Keratinocyte (primary cell): ENCODE results near the gene SFSWAP. TPM values are rescaled to one million over a fixed set of nuclear protein-coding genes. Genes with fewer than 3 reads are reported as not detected.

Source experiments
- DNase-seq: peaks from one replicate; pipeline ENCODE4 v3.0.0-alpha.2; 2011; ENCODE audit warnings: low read depth, missing footprints, low spot score
- FAIRE-seq: peaks from 2 replicates; lab custom pipeline; 2011; peaks lifted over from hg19 to GRCh38; lab: Jason Lieb, UNC
- H2AFZ ChIP-seq: 2 replicates; pipeline ENCODE4 v1.6.0; 2012; ENCODE audit warnings: low read length, control low read depth, inconsistent platforms; ENCODE audit not compliant: control insufficient read depth
- H3K27ac ChIP-seq: 2 replicates; pipeline ENCODE4 v1.5.1; 2011; ENCODE audit warnings: low read length; ENCODE audit not compliant: control insufficient read depth, insufficient read depth
- H3K27me3 ChIP-seq: 3 replicates; pipeline ENCODE4 v1.6.0; 2011; ENCODE audit warnings: low read length; ENCODE audit not compliant: control insufficient read depth, insufficient read depth; ENCODE audit errors: extremely low read depth
- H3K36me3 ChIP-seq, 2 experiments: 2 replicates in 1 of 2; 3 replicates in 1 of 2; pipeline ENCODE4 v1.5.1; 2011; ENCODE audit warnings: low read length in 2 of 2, mild to moderate bottlenecking in 1 of 2; ENCODE audit not compliant: control insufficient read depth in 2 of 2, insufficient read depth in 2 of 2; ENCODE audit errors: extremely low read depth in 1 of 2
- H3K4me1 ChIP-seq: 3 replicates; pipeline ENCODE4 v1.5.1; 2011; ENCODE audit warnings: low read length; ENCODE audit not compliant: control insufficient read depth, insufficient read depth; ENCODE audit errors: extremely low read depth
- H3K4me2 ChIP-seq: 3 replicates; pipeline ENCODE4 v1.6.0; 2011; ENCODE audit warnings: low read depth, low read length; ENCODE audit not compliant: control insufficient read depth, insufficient read depth; ENCODE audit errors: extremely low read depth
- H3K4me3 ChIP-seq, 3 experiments: fragments of 200-600 bp in 1 of 3; sonication (generic) in 1 of 3; 2 replicates in 2 of 3; 3 replicates in 1 of 3; pipeline ENCODE4 v1.5.1; 2011 to 2016; ENCODE audit warnings: low read length in 3 of 3, mild to moderate bottlenecking in 3 of 3, control low read depth in 2 of 3, inconsistent platforms in 1 of 3, low read depth in 1 of 3, mixed read lengths in 1 of 3, mixed run types in 1 of 3, moderate library complexity in 1 of 3; ENCODE audit not compliant: control insufficient read depth in 2 of 3, insufficient read depth in 2 of 3; ENCODE audit errors: extremely low read depth in 1 of 3
- H3K79me2 ChIP-seq: 2 replicates; pipeline ENCODE4 v1.6.0; 2012; ENCODE audit warnings: low read length; ENCODE audit not compliant: control insufficient read depth, insufficient read depth
- H3K9ac ChIP-seq: 3 replicates; pipeline ENCODE4 v1.6.0; 2011; ENCODE audit warnings: low read length; ENCODE audit not compliant: control insufficient read depth, insufficient read depth; ENCODE audit errors: extremely low read depth
- H3K9me1 ChIP-seq: 3 replicates; pipeline ENCODE4 v1.6.0; 2011; ENCODE audit warnings: low read length; ENCODE audit not compliant: control insufficient read depth, insufficient read depth; ENCODE audit errors: extremely low read depth
- H3K9me3 ChIP-seq: 2 replicates; pipeline ENCODE4 v1.5.1; 2012; ENCODE audit warnings: low read depth, low read length; ENCODE audit not compliant: control insufficient read depth
- H4K20me1 ChIP-seq: 3 replicates; pipeline ENCODE4 v1.6.0; 2011; ENCODE audit warnings: low read length; ENCODE audit not compliant: control insufficient read depth, insufficient read depth; ENCODE audit errors: extremely low read depth
- CTCF ChIP-seq, 3 experiments: IDR thresholded peaks in 1 of 3; conservative IDR thresholded peaks in 1 of 3; optimal IDR thresholded peaks in 1 of 3; 2 replicates in 2 of 3; 3 replicates in 1 of 3; pipeline versions ENCODE3 to v1.5.1; 2011; ENCODE audit warnings: low read length in 3 of 3, mild to moderate bottlenecking in 3 of 3, moderate library complexity in 2 of 3, control low read depth in 1 of 3, inconsistent platforms in 1 of 3; ENCODE audit not compliant: insufficient read depth in 2 of 3; ENCODE audit errors: extremely low read depth in 1 of 3
- EZH2 ChIP-seq: IDR thresholded peaks from one replicate; pipeline ENCODE4 v1.6.1; 2012; ENCODE audit warnings: inconsistent platforms, mild to moderate bottlenecking, low read length, moderate library complexity
- dilution Hi-C: fragments of 300-500 bp; cut with MboI; formaldehyde crosslinking; loops from one replicate; pipeline ENCODE4 v1.7.0; 2020; ENCODE audit warnings: low sequenced_read_pairs; ENCODE audit not compliant: extremely low pct_ligation_motif_present
- polyA plus RNA-seq, 5 experiments: library from polyadenylated mRNA; depleted of rRNA in 3 of 5; stranded (reverse) in 3 of 5; stranded (forward) in 1 of 5; unstranded in 1 of 5; fragments of >200 nt; gene quantifications; 1 replicate in 1 of 5; 2 replicates in 3 of 5; 3 replicates in 1 of 5; pipeline versions ENCODE4 v1.2.1 to v1.2.3, GENCODE V29; 2011 to 2012; ENCODE audit warnings: missing spikeins in 2 of 5, low read depth in 1 of 5, low replicate concordance in 1 of 5

SFSWAP gene
- polyA plus RNA-seq, 1 donor (not counting 4 experiments of a cell fraction or from before 2014, with no cell fraction given), result 13.1 TPM

GRCh38 chr12:131695968-131696367 lies 14.9 kb upstream of the SFSWAP start:
- H3K4me1 ChIP-seq, result no peaks in the 10 kb centered on the region
- H3K27me3 ChIP-seq, result no peaks in the 10 kb centered on the region
- no peak overlapping the region for H3K9ac ChIP-seq
- H3K4me3 ChIP-seq, result no peak overlapping the region
- FAIRE-seq, result no peak
- H3K9me3 ChIP-seq, result no peaks in the 10 kb centered on the region
- H3K79me2 ChIP-seq, result no peaks in the 10 kb centered on the region
- no peak overlapping the region for H3K4me2 ChIP-seq
- H4K20me1 ChIP-seq, result no peaks in the 10 kb centered on the region
- H3K27ac ChIP-seq, result no peak overlapping the region
- no peak overlapping the region for H2AFZ ChIP-seq
- dilution Hi-C loops, result no loop called here
- H3K36me3 ChIP-seq, result no peaks in the 10 kb centered on the region
- no peak for TF ChIP-seq CTCF (optimal IDR thresholded peaks at IDR 0.05 in 1 of 3, IDR thresholded peaks at IDR 0.05 in 1 of 3, conservative IDR thresholded peaks at IDR 0.05 in 1 of 3; ENCODE audit: extremely low read depth in 1 of 3, insufficient read depth in 2 of 3, low read length in 3 of 3)
- TF ChIP-seq EZH2, result no peak
- no peaks in the 10 kb centered on the region for H3K9me1 ChIP-seq
- DNase-seq, result no peak

- Histone ChIP-seq H3K4me3 (no peak overlapping the region), H2AFZ (no peak overlapping the region), H3K79me2 (no peaks in the 10 kb centered on the region), H3K9ac (no peak overlapping the region), H3K27ac (no peak overlapping the region), H3K36me3 (no peaks in the 10 kb centered on the region), H3K9me3 (no peaks in the 10 kb centered on the region), H3K27me3 (no peaks in the 10 kb centered on the region), H3K4me2 (no peak overlapping the region), H4K20me1 (no peaks in the 10 kb centered on the region), H3K4me1 (no peaks in the 10 kb centered on the region), H3K9me1 (no peaks in the 10 kb centered on the region)
- dilution Hi-C loops, result no loop called here
- no peak for FAIRE-seq
- no peak for DNase-seq
- no peak for TF ChIP-seq CTCF (optimal IDR thresholded peaks at IDR 0.05 in 1 of 3, IDR thresholded peaks at IDR 0.05 in 1 of 3, conservative IDR thresholded peaks at IDR 0.05 in 1 of 3; ENCODE audit: extremely low read depth in 1 of 3, insufficient read depth in 2 of 3, low read length in 3 of 3)
- no peak for TF ChIP-seq EZH2
Observed at GRCh38 chr12:131698286-131698685, 12.6 kb upstream of the SFSWAP start.
